ENCODE measurements around the gene ADGRA3.

ADGRA3 gene

DNA sequence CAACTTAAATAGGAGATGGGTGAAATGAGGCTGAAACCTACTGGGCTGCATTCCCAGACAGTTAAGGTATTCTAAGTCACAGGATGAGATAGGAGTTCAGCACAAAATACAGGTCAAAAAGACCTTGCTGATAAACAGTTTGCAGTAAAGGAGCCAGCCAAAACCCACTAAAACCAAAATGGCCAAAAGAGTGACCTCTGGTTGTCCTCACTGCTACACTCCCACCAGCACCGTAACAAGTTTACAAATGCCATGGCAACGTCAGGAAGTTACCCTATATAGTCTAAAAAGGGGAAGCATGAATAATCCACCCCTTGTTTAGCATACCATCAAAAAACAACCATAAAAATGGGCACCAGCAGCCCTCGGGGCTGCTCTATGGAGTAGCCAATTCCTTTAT, 133.7 kb downstream of the ADGRA3 start:
- in situ Hi-C loops (cut with MboI; ENCODE audit: low sequenced_read_pairs), result loop anchor here (25.0 kb wide), 1 partner anchor 595 kb away; no protein-coding TSS in a partner anchor

DNA sequence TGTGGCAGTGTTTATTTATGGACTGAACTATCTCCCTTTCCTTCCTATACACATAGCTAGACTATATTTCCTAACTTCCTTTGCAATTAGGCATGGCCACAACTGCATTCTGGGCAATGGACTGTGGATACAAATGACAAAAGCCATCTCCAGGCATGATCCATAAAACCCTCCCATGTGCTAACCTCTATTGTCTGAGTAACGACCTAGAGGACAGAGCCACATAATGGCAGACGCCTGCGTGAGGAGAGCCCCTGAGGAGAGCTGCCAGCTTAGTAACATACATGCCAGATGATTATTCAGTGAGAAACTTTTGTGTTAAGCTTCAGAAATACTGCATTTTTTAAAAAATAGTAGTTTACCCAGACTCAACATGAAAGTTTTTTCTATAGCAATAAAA, 142.9 kb downstream of the ADGRA3 start:
- in situ Hi-C loops (cut with MboI; ENCODE audit: low sequenced_read_pairs), result no loop called here

DNA sequence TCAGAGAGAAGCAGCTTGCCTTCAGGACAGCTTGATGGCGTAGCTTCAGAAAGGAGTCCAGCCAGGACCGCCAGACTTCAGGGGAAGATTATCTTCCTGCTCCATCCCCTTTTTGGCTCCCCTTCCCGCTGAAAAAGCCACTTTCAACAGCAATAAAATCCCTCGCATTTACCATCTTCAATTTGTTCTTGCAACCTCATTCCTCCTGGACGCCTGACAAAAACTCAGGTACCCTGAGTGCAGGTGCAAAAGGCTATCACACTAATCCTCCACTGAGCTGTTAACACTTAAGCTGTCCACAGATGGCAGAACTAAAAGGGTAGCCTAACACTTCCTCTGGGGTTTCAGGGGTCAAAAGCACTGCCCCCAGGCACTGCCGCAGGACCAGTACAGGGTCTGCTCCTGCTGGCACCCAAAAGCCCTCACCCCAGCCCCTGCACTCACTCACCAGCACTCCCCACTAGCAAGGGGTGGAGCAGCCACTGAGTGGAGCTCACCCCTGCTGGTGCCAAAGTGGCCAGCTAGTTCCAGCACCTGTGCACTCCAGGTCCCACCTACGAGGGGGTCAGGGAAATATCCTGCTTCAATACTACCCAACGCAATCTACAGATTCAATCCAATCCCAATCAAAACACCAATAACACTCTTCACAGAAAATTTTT, 145.8 kb downstream of the ADGRA3 start:
- in situ Hi-C loops (cut with MboI; ENCODE audit: low sequenced_read_pairs), result no loop called here

DNA sequence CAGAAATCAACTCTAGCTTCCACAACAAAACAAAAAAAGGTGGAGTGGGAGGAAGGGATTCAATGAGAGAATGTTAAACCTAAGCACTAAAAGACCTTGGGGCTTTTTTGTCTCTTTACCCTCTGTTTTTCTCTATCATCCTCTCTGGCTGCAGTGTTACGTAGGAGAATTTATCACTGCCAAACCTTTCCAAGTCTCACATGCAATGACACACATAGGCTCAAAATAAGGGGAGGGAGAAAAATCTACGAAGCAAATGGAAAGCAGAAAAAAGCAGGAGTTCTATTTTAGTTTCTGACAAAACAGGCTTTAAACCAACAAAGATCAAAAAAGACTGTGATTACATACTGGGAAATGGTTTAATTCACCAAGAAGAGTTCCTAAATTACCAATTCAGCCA, 152.1 kb downstream of the ADGRA3 start:
- in situ Hi-C loops (cut with MboI; ENCODE audit: low sequenced_read_pairs), result no loop called here

DNA sequence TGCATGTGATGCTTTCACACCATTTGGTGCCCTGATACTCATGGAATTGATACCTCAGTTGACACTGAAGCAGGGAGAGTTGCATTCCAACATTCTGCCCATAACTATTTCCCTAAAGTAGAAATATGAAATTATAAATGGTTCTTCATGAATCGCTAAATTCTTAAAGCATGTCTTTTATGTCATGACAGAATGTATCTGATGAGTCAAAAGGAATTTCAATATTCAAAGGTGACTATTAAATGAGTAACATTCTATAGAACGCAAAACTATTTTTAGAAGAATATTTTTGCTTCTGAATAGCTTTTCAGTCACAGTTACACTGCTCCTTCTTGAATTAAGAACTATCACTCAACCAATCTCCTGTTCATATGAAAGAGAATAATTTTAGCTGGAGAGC, 152.8 kb downstream of the ADGRA3 start:
- in situ Hi-C loops (cut with MboI; ENCODE audit: low sequenced_read_pairs), result no loop called here

DNA sequence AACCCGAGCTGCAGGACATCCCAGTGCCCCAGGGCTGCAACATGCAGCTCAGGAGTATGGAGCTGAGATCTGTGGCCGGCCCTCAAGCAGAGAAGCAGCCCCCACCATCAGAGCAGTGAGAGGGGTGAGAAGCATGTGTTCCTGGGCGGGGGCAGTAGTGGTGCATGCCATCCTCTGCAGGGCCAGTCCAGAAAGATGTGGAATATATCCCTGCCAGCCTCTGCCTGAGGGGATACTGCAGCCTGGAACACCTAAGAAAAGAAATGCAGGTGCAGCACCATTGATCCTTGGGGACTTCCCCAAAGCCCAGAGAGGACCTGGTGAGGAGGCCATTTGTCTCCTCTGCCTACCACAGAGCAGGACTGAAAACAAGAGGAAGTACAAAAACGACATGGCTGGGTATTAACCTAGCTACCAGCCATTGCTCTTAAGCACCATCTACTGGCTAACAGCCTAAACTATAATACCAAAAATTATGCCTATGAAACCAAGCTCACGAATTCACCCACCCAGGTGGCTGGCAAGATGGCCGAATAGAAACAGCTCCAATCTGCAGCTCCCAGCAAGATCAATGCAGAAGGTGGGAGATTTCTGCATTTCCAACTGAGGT, 158.8 kb downstream of the ADGRA3 start:
- in situ Hi-C loops (cut with MboI; ENCODE audit: low sequenced_read_pairs), result no loop called here

DNA sequence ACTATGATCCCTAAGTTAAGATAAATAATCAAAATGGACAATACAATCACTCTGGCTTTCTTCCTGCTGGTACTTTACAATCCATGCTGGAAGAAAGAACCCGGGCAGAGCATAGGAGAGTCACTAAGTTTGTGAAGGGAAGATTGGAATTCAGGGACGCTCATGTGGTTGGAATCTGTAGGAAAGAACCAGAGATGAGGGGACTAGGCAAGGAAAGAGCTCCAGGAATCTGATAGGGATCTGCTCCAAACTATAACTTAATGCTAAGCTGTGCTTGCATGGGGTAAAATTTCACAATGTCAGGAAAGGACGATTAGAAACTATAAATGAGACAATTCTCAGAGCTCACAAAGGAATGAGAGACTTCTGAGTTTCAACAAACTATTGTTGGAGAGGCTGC, 167.5 kb downstream of the ADGRA3 start:
- in situ Hi-C loops (cut with MboI; ENCODE audit: low sequenced_read_pairs), result no loop called here

DNA sequence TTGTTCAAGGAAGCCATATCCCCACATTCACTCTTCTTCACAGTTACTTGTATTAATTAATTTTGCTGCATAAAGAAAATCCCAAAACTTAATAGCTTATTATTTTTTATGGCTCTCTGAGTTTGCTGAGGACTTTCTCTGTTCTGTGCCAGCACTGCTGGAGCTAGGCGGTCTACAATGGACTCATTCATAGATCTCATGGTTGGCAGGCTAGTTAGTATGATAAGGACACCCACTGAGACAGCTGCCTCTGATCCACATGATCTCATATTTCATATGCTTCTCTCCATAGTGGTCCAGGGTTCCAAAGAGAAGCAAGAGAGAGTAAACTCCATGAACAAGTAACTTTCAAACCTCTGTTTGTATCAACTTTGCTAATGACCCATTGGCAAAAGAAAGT, 170.2 kb downstream of the ADGRA3 start:
- in situ Hi-C loops (cut with MboI; ENCODE audit: low sequenced_read_pairs), result no loop called here

DNA sequence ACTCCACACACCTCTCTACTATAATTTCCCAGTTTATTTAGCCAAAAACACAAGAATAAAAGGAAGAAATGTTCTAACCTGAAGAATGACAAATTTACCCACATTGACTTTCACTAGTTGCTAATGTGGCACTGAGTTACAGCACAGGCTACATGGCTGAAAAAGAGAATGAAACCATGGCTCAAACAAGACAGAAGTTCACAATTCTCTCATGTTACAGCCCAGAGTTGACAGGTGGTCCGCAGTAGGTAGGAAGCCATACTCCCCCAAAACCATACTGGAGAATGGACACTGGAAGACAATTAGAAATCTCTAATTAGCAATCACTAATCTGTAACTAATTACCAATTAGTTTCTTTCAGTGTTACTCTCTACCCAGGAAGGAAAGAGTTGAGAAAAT, 170.8 kb downstream of the ADGRA3 start:
- in situ Hi-C loops (cut with MboI; ENCODE audit: low sequenced_read_pairs), result no loop called here

DNA sequence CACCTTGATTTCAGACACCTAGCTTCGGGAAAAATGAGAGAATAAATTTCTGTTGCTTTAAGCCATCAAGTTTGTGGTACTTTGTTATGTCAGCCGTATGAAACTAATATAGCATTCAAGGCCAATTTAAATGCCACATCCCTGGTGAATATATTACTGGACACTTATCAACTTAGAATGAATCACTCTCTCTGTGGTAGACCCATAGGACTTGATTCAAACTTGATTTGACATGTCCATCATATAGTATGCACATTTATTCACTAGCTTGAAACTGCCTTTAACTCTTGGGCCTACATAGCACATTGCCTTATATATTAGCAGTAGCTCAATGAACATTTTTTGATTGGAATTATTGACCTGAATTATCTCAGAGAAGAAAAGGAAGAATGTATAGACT, 172.3 kb downstream of the ADGRA3 start:
- in situ Hi-C loops (cut with MboI; ENCODE audit: low sequenced_read_pairs), result no loop called here

DNA sequence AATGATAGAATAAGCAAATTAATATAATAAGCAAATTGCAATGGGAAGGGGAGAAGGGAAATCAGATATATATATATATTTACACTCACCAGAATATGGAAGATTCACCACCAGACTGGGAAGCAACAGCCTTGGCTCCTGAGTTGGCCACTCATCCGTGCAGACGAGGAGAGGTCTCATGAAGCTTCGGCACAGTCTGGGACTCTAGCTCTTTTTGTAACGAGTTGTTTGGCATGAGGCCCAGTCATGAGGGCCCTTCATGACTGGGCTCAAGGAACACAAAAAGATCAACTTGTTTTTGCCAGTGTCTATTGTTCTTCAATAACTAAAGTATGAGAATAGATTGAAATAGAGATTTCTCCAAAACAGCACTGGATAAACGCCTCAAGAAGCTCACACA, 176.4 kb downstream of the ADGRA3 start:
- in situ Hi-C loops (cut with MboI; ENCODE audit: low sequenced_read_pairs), result no loop called here

DNA sequence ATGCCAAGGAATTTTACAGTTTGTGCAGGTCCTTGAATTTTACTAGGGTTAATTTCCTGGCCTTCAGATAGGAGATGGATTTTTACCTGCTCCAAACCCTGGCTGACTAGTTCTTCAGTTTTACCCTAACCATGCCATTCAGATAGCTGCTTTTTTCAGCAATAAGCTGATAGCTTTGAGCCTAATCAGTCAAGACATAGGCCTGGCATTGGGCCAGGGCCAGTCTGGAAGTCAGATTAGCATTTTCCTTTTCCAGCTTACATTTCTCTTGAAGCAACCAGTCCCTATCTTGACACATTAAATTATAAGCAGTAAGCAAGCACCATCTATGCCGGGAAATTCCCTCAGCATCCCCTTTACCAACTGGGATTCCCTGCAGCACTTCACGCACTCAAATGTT, 177.1 kb downstream of the ADGRA3 start:
- in situ Hi-C loops (cut with MboI; ENCODE audit: low sequenced_read_pairs), result no loop called here

All from HL-60/S4 treated with phorbol 12-myristate 13-acetate at 8.2 ng/mL for 4 days and 3 days (cell line).